Testis (tissue), 3 donors: ENCODE results near the gene CAPN5. TPM values are rescaled to one million over a fixed set of nuclear protein-coding genes. Genes with fewer than 3 reads are reported as not detected.

Experiments
- DNase-seq: peaks from one replicate; pipeline ENCODE4 v3.0.0-alpha.2; 2019
- H3K27ac ChIP-seq, 2 donors: fragments of 200-600 bp; sonication (generic); one replicate each; pipeline ENCODE4 v1.5.1; 2019
- H3K27me3 ChIP-seq: fragments of 200-600 bp; sonication (generic); one replicate; pipeline ENCODE4 v1.5.1; 2019
- H3K36me3 ChIP-seq: fragments of 200-600 bp; sonication (generic); one replicate; pipeline ENCODE4 v1.5.1; 2017; ENCODE audit warnings: low read depth; ENCODE audit errors: missing control alignments
- H3K4me1 ChIP-seq: fragments of 200-600 bp; sonication (generic); one replicate; pipeline ENCODE4 v1.5.1; 2019
- H3K4me3 ChIP-seq, 2 donors: fragments of 200-600 bp; sonication (generic); one replicate each; pipeline ENCODE4 v1.5.1; 2017 to 2019
- H3K9me3 ChIP-seq: fragments of 200-600 bp; sonication (generic); one replicate; pipeline ENCODE4 v1.5.1; 2017
- CTCF ChIP-seq, 3 experiments: fragments of 450-650 bp in 2 of 3; fragments of 200-600 bp in 1 of 3; sonication (generic) in 1 of 3; IDR thresholded peaks; one replicate each; pipeline ENCODE4 v1.5.1; 2016 to 2019; ENCODE audit warnings: antibody characterized with exemption in 3 of 3, mild to moderate bottlenecking in 2 of 3, moderate library complexity in 1 of 3
- POLR2A ChIP-seq: fragments of 450-650 bp; IDR thresholded peaks from one replicate; pipeline ENCODE4 v1.6.1; 2017; ENCODE audit warnings: antibody characterized with exemption, mild to moderate bottlenecking, moderate library complexity
- WGBS, 2 donors: methylation state at CpG; one replicate each; pipeline ENCODE4 v1.1.5; 2018; 5-methylcytosine and 5-hydroxymethylcytosine counted together
- intact Hi-C: fragments of 100-400 bp; cut with DNase I; formaldehyde crosslinking; loops from one replicate; pipeline ENCODE4 v1.15.1; 2023; ENCODE audit warnings: low total_unique reads
- polyA plus RNA-seq: library from polyadenylated mRNA; stranded (reverse); fragments of 350-450 nt; fragmentation: Illumina TruSeq; extraction: RNeasy Lipid Tissue Mini Kit (QIAGEN cat#74804); gene quantifications from one replicate; pipeline ENCODE4 v1.2.3, GENCODE V29; 2014; ENCODE audit warnings: low read depth, low replicate concordance; ENCODE audit not compliant: insufficient read depth
- total RNA-seq, 2 donors: library from RNA; depleted of rRNA; stranded (reverse); fragments of >200 nt; gene quantifications; one replicate each; pipeline ENCODE4 v1.2.3, GENCODE V29; 2016

The CAPN5 gene
- total and polyA plus RNA-seq, 3 donors from 2014 or later, result 62.3 to 116 (median 102) TPM

GRCh38 chr11:77088236-77089003 lies 21.6 kb downstream of the CAPN5 start:
- Histone ChIP-seq H3K27me3 (no peaks in the 10 kb centered on the region), H3K9me3 (no peaks in the 10 kb centered on the region), H3K4me1 (peaks cover 62% of the 10 kb centered on the region), H3K27ac (no peak overlapping the region), H3K4me3 (no peak overlapping the region), H3K36me3 (no peaks in the 10 kb centered on the region)
- TF ChIP-seq POLR2A, result no peak
- TF ChIP-seq CTCF (IDR thresholded peaks at IDR 0.05), result no peak
- WGBS, 2 donors, result 66 to 79% methylated on average over 4 to 11 of the region's 11 CpGs
- intact Hi-C loops, result loop anchor here (5.0 kb wide), 1 partner anchor 41 kb away; no protein-coding TSS in a partner anchor
- DNase-seq, result no peak

- 81 to 100% methylated on average over 1 to 3 of the region's 3 CpGs for WGBS, 2 donors
- Histone ChIP-seq H3K27me3 (no peaks in the 10 kb centered on the region), H3K27ac (no peak overlapping the region), H3K4me1 (peaks cover 56% of the 10 kb centered on the region), H3K36me3 (no peaks in the 10 kb centered on the region), H3K4me3 (no peak overlapping the region), H3K9me3 (no peaks in the 10 kb centered on the region)
- no peak for TF ChIP-seq CTCF (IDR thresholded peaks at IDR 0.05)
- no peak for TF ChIP-seq POLR2A
- DNase-seq, result no peak
- intact Hi-C loops, result loop anchor here (5.0 kb wide), 1 partner anchor 42 kb away; no protein-coding TSS in a partner anchor
Measured at GRCh38 chr11:77089004-77089545, 22.3 kb downstream of the CAPN5 start.

- intact Hi-C loops, result no loop called here
- 78 to 100% methylated on average over 1 to 4 of the region's 4 CpGs for WGBS, 2 donors
- no peaks in the 10 kb centered on the region for H3K36me3 ChIP-seq
- H3K4me3 ChIP-seq, result no peak overlapping the region
- H3K4me1 ChIP-seq, result peaks cover 46% of the 10 kb centered on the region
- H3K9me3 ChIP-seq, result no peaks in the 10 kb centered on the region
- no peak for TF ChIP-seq CTCF (IDR thresholded peaks at IDR 0.05)
- TF ChIP-seq POLR2A, result no peak
- no peak overlapping the region for H3K27ac ChIP-seq
- DNase-seq, result no peak
- no peaks in the 10 kb centered on the region for H3K27me3 ChIP-seq
Measured at GRCh38 chr11:77090046-77090372, 23.2 kb downstream of the CAPN5 start.

GRCh38 chr11:77090373-77091111 lies 23.8 kb downstream of the CAPN5 start:
- Histone ChIP-seq H3K4me1 (peaks cover 46% of the 10 kb centered on the region), H3K36me3 (no peaks in the 10 kb centered on the region), H3K27ac (no peak overlapping the region), H3K27me3 (no peaks in the 10 kb centered on the region), H3K4me3 (no peak overlapping the region), H3K9me3 (no peaks in the 10 kb centered on the region)
- intact Hi-C loops, result no loop called here
- DNase-seq, result no peak
- 69 to 76% methylated on average over 8 to 13 of the region's 13 CpGs for WGBS, 2 donors
- no peak for TF ChIP-seq POLR2A
- TF ChIP-seq CTCF (IDR thresholded peaks at IDR 0.05), result no peak
